ENCODE measurements around the gene RAB1A. TPM values are rescaled to one million over a fixed set of nuclear protein-coding genes. Genes with fewer than 3 reads are reported as not detected.
A peak's percentile ranks its signal among the peaks of the same experiment; 100 is the strongest.

RAB1A gene
- total and polyA plus RNA-seq, 2 donors (not counting 1 experiment from before 2014, with no cell fraction given) = 26.6 to 42.2 TPM

- no peak overlapping the region for H3K4me3 Mint-ChIP-seq
- Histone ChIP-seq H3K4me3 (ENCODE audit: control extremely low read depth in 1 of 5, extremely low read depth in 1 of 5, insufficient read depth in 1 of 5, low read depth in 2 of 5, low read length in 4 of 5) (no peak overlapping the region), H2AFZ (ENCODE audit: insufficient read depth, low read depth, low read length, poor library complexity, severe bottlenecking) (no peak overlapping the region), H3K4me2 (replicated peaks; ENCODE audit: low read depth, low read length, poor library complexity, severe bottlenecking) (no peak overlapping the region), H3K27me3 (replicated peaks in 1 of 4; ENCODE audit: control extremely low read depth in 1 of 4, control insufficient read depth in 3 of 4, insufficient read depth in 4 of 4, low read length in 3 of 4) (no peaks in the 10 kb centered on the region), H3K9ac (ENCODE audit: low read length) (no peak overlapping the region), H3K4me1 (ENCODE audit: control insufficient read depth in 2 of 2, insufficient read depth in 2 of 2, low read length in 2 of 2) (peaks cover 12 to 14% of the 10 kb centered on the region in 2 donors), H3K36me3 (replicated peaks in 1 of 2; ENCODE audit: control extremely low read depth in 1 of 2, control insufficient read depth in 1 of 2, extremely low read depth in 1 of 2, insufficient read depth in 2 of 2, low read length in 1 of 2) (no peaks in the 10 kb centered on the region), H3K27ac (ENCODE audit: low read length in 2 of 2) (peak overlapping the region in 1 of 2 donors; percentile 3), H3K9me3 (ENCODE audit: control extremely low read depth in 1 of 3, control insufficient read depth in 2 of 3, insufficient read depth in 1 of 3, low read length in 2 of 3) (no peaks in the 10 kb centered on the region), H3K79me2 (ENCODE audit: control insufficient read depth, insufficient read depth, low read length) (peaks cover 100% of the 10 kb centered on the region), H4K20me1 (ENCODE audit: control insufficient read depth, insufficient read depth, low read length, poor library complexity, severe bottlenecking) (peaks cover 99% of the 10 kb centered on the region)
- CTCF ChIA-PET = interaction anchor here (0.6 to 1.4 kb wide), 3 partner anchors 8 to 12 kb away, joined by 3 to 4 read pairs (median 3); no protein-coding TSS in a partner anchor
- POLR2A ChIA-PET = interaction anchor here (0.5 to 1.2 kb wide), 2 partner anchors 15 to 114 kb away, joined by 3 to 5 read pairs; partner anchors contain the start of gene ACTR2
- peaks cover 59% of the 10 kb centered on the region for H3K4me1 Mint-ChIP-seq
- no CpG with 5 or more reads among the region's 2 CpGs for WGBS (ENCODE audit: insufficient coverage)
- H3K9me3 Mint-ChIP-seq (ENCODE audit: insufficient read depth) = no peaks in the 10 kb centered on the region
- H3K27me3 Mint-ChIP-seq = no peaks in the 10 kb centered on the region
- intact Hi-C loops (cut with micrococcal nuclease) = no loop called here
- ATAC-seq (ENCODE audit: low read depth) = no peak
- no peak for TF ChIP-seq EZH2 (IDR thresholded peaks at IDR 0.05; ENCODE audit: borderline replicate concordance, insufficient read depth, low read depth, low read length, poor library complexity, severe bottlenecking)
- no peak for TF ChIP-seq CTCF (IDR thresholded peaks at IDR 0.05)
- DNase-seq = no peak
- no peak overlapping the region for H3K27ac Mint-ChIP-seq
These were observed 16.1 kb downstream of the RAB1A start for GRCh38 chr2:65113816-65114215.

GRCh38 chr2:65113229-65113628, 16.7 kb downstream of the RAB1A start:
- no peaks in the 10 kb centered on the region for H3K27me3 ChIP-seq (replicated peaks in 1 of 4; ENCODE audit: control extremely low read depth in 1 of 4, control insufficient read depth in 3 of 4, insufficient read depth in 4 of 4, low read length in 3 of 4)
- peaks cover 99% of the 10 kb centered on the region for H4K20me1 ChIP-seq (ENCODE audit: control insufficient read depth, insufficient read depth, low read length, poor library complexity, severe bottlenecking)
- TF ChIP-seq CTCF (IDR thresholded peaks at IDR 0.05) (no peak), EZH2 (IDR thresholded peaks at IDR 0.05; ENCODE audit: borderline replicate concordance, insufficient read depth, low read depth, low read length, poor library complexity, severe bottlenecking) (no peak)
- peaks cover 8 to 14% of the 10 kb centered on the region in 2 donors for H3K4me1 ChIP-seq (ENCODE audit: control insufficient read depth in 2 of 2, insufficient read depth in 2 of 2, low read length in 2 of 2)
- Mint-ChIP-seq H3K27me3 (no peaks in the 10 kb centered on the region), H3K9me3 (ENCODE audit: insufficient read depth) (no peaks in the 10 kb centered on the region), H3K4me3 (no peak overlapping the region), H3K27ac (no peak overlapping the region), H3K4me1 (peaks cover 57% of the 10 kb centered on the region)
- H3K4me2 ChIP-seq (replicated peaks; ENCODE audit: low read depth, low read length, poor library complexity, severe bottlenecking) = peak overlapping the region; percentile 8
- intact Hi-C loops (cut with micrococcal nuclease) = no loop called here
- no peak overlapping the region for H3K27ac ChIP-seq (ENCODE audit: low read length in 2 of 2)
- POLR2A ChIA-PET = interaction anchor here (1.2 kb wide), 1 partner anchor 114 kb away, joined by 5 read pairs; the partner anchor contains the start of gene ACTR2
- no peak overlapping the region for H3K4me3 ChIP-seq (ENCODE audit: control extremely low read depth in 1 of 5, extremely low read depth in 1 of 5, insufficient read depth in 1 of 5, low read depth in 2 of 5, low read length in 4 of 5)
- H3K36me3 ChIP-seq (replicated peaks in 1 of 2; ENCODE audit: control extremely low read depth in 1 of 2, control insufficient read depth in 1 of 2, extremely low read depth in 1 of 2, insufficient read depth in 2 of 2, low read length in 1 of 2) = no peaks in the 10 kb centered on the region
- H3K79me2 ChIP-seq (ENCODE audit: control insufficient read depth, insufficient read depth, low read length) = peaks cover 100% of the 10 kb centered on the region
- ATAC-seq (ENCODE audit: low read depth) (no peak), DNase-seq (no peak)
- no peak overlapping the region for H2AFZ ChIP-seq (ENCODE audit: insufficient read depth, low read depth, low read length, poor library complexity, severe bottlenecking)
- no peak overlapping the region for H3K9ac ChIP-seq (ENCODE audit: low read length)
- WGBS (ENCODE audit: insufficient coverage) = 100% methylated on average over 1 of the region's 4 CpGs
- no peaks in the 10 kb centered on the region for H3K9me3 ChIP-seq (ENCODE audit: control extremely low read depth in 1 of 3, control insufficient read depth in 2 of 3, insufficient read depth in 1 of 3, low read length in 2 of 3)
- CTCF ChIA-PET = interaction anchor here (0.6 to 1.2 kb wide), 2 partner anchors 9 to 13 kb away, joined by 3 read pairs; no protein-coding TSS in a partner anchor
